CD14-positive monocyte (primary cell): Measurements from ENCODE around the gene BPIFB4. TPM values are rescaled to one million over a fixed set of nuclear protein-coding genes. Genes with fewer than 3 reads are reported as not detected.

Experiments used
- DNase-seq, 3 donors: peaks; one replicate each; pipeline ENCODE4 v3.0.0-alpha.2; 2011 to 2022
- H2AFZ ChIP-seq: 2 replicates; pipeline ENCODE4 v1.6.0; 2012; ENCODE audit warnings: mild to moderate bottlenecking, low read depth, low read length, inconsistent platforms; ENCODE audit not compliant: insufficient read depth, poor library complexity, severe bottlenecking
- H3K27ac ChIP-seq, 2 donors: 1 replicate in 1 of 2; 2 replicates in 1 of 2; pipeline ENCODE4 v1.5.1; 2012 to 2013; ENCODE audit warnings: low read length in 2 of 2, control low read depth in 1 of 2, inconsistent platforms in 1 of 2, low read depth in 1 of 2, mild to moderate bottlenecking in 1 of 2
- H3K27me3 ChIP-seq, 2 donors: one replicate each; pipeline versions ENCODE4 v1.6.0 to v1.6.1; 2011 to 2013; ENCODE audit warnings: low read length in 2 of 2; ENCODE audit not compliant: control insufficient read depth in 2 of 2, insufficient read depth in 2 of 2
- H3K36me3 ChIP-seq, 2 donors: replicated peaks in 1 of 2; 1 replicate in 1 of 2; 2 replicates in 1 of 2; pipeline versions ENCODE4 v1.5.1 to v1.6.1; 2012 to 2013; ENCODE audit warnings: low read length in 2 of 2, control low read depth in 1 of 2, inconsistent platforms in 1 of 2, mild to moderate bottlenecking in 1 of 2; ENCODE audit not compliant: insufficient read depth in 2 of 2, control insufficient read depth in 1 of 2
- H3K4me1 ChIP-seq, 2 donors: 1 replicate in 1 of 2; 2 replicates in 1 of 2; pipeline versions ENCODE4 v1.5.1 to v1.6.1; 2012 to 2013; ENCODE audit warnings: low read length in 2 of 2, control low read depth in 1 of 2, inconsistent platforms in 1 of 2, mild to moderate bottlenecking in 1 of 2, moderate library complexity in 1 of 2; ENCODE audit not compliant: insufficient read depth in 2 of 2, control insufficient read depth in 1 of 2
- H3K4me2 ChIP-seq: replicated peaks from 2 replicates; pipeline ENCODE3; 2012; ENCODE audit warnings: low read length, moderate library complexity, mild to moderate bottlenecking; ENCODE audit not compliant: poor library complexity, severe bottlenecking; ENCODE audit errors: extremely low read depth
- H3K4me3 ChIP-seq, 3 experiments: fragments of 200-600 bp in 1 of 3; sonication (generic) in 1 of 3; replicated peaks in 1 of 3; 1 replicate in 2 of 3; 2 replicates in 1 of 3; pipeline ENCODE4 v1.5.1; 2011 to 2013; ENCODE audit warnings: low read length in 3 of 3, mild to moderate bottlenecking in 3 of 3, control low read depth in 2 of 3, low read depth in 2 of 3, inconsistent platforms in 1 of 3, moderate library complexity in 1 of 3
- H3K79me2 ChIP-seq: 2 replicates; pipeline ENCODE4 v1.6.0; 2012; ENCODE audit warnings: mild to moderate bottlenecking, control low read depth, inconsistent platforms, low read length, moderate library complexity; ENCODE audit not compliant: insufficient read depth
- H3K9ac ChIP-seq: 2 replicates; pipeline ENCODE4 v1.6.0; 2017; ENCODE audit warnings: low read length, mild to moderate bottlenecking; ENCODE audit not compliant: insufficient read depth, poor library complexity, severe bottlenecking
- H3K9me3 ChIP-seq, 2 donors: replicated peaks in 1 of 2; 1 replicate in 1 of 2; 2 replicates in 1 of 2; pipeline versions ENCODE4 v1.5.1 to v1.6.1; 2012 to 2013; ENCODE audit warnings: low read length in 2 of 2, control low read depth in 1 of 2; ENCODE audit not compliant: control insufficient read depth in 1 of 2, insufficient read depth in 1 of 2
- H4K20me1 ChIP-seq: 2 replicates; pipeline ENCODE4 v1.6.0; 2012; ENCODE audit warnings: mild to moderate bottlenecking, low read length, control low read depth, moderate library complexity; ENCODE audit not compliant: insufficient read depth
- H3K27ac Mint-ChIP-seq, 7 donors: one replicate each; pipeline ENCODE4 v1.8.0; 2020; ENCODE audit warnings: mild to moderate bottlenecking in 7 of 7, mixed read lengths in 7 of 7, moderate library complexity in 6 of 7, inconsistent platforms in 2 of 7
- H3K27me3 Mint-ChIP-seq, 3 donors: one replicate each; pipeline ENCODE4 v1.8.0; 2021 to 2022; ENCODE audit warnings: low read depth in 3 of 3, mild to moderate bottlenecking in 3 of 3, mixed read lengths in 3 of 3, moderate library complexity in 3 of 3, inconsistent platforms in 1 of 3
- H3K36me3 Mint-ChIP-seq, 2 donors: one replicate each; pipeline ENCODE4 v1.8.0; 2020; ENCODE audit warnings: mixed read lengths in 2 of 2, inconsistent platforms in 1 of 2, mild to moderate bottlenecking in 1 of 2
- H3K4me1 Mint-ChIP-seq: one replicate; pipeline ENCODE4 v1.8.0; 2020; ENCODE audit warnings: mild to moderate bottlenecking, mixed read lengths
- H3K4me3 Mint-ChIP-seq, 2 donors: one replicate each; pipeline ENCODE4 v1.8.0; 2020; ENCODE audit warnings: mild to moderate bottlenecking in 2 of 2, mixed read lengths in 2 of 2, moderate library complexity in 1 of 2
- H3K9me3 Mint-ChIP-seq, 7 donors: one replicate each; pipeline ENCODE4 v1.8.0; 2020 to 2022; ENCODE audit warnings: mixed read lengths in 7 of 7, mild to moderate bottlenecking in 6 of 7, moderate library complexity in 6 of 7, inconsistent platforms in 2 of 7
- WGBS: methylation state at CpG from one replicate; pipeline ENCODE4 v1.1.5; 2013; ENCODE audit warnings: missing lambda C conversion rate; ENCODE audit not compliant: insufficient coverage; 5-methylcytosine and 5-hydroxymethylcytosine counted together
- intact Hi-C, 2 donors: fragments of 100-400 bp; cut with micrococcal nuclease; formaldehyde crosslinking; loops; one replicate each; pipeline versions ENCODE4 v1.15.0 to v1.15.1; 2023
- polyA plus RNA-seq, 3 donors: library from polyadenylated mRNA; depleted of rRNA in 1 of 3; unstranded in 2 of 3; stranded (reverse) in 1 of 3; fragments of 300-500 nt in 2 of 3; fragments of >200 nt in 1 of 3; fragmentation: Illumina TruSeq in 2 of 3; gene quantifications; 1 replicate in 2 of 3; 2 replicates in 1 of 3; pipeline ENCODE4 v1.2.3, GENCODE V29; 2012 to 2021
- TF ChIP-seq, protein P1 (sequence below): fragments of 200-600 bp; IDR thresholded peaks from one replicate; pipeline ENCODE4 v1.8.0; 2022; ENCODE audit warnings: antibody characterized with exemption, mild to moderate bottlenecking

BPIFB4 gene
- polyA plus RNA-seq, 3 donors: not detected

DNA sequence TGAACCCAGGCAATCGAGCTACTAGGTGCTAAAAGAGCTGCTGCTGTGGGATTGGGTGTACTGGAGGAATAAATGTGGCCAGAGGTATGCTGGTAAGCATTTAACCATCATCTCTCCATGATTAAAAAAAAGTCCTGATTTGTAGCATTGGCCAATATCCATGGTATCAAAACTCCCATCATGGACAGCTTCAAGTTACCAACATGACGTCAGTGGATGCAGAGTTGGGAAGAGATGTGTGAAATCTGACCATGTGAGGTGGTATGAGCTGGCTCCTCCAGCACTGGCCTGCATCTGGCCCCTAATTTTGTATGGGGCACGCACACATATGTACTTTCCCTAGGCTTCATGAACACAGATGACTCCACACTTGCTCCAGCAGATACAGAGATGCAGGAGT is 11.7 kb downstream of the BPIFB4 start:
- Histone ChIP-seq H3K27me3 (no peaks in the 10 kb centered on the region), H3K79me2 (no peaks in the 10 kb centered on the region), H4K20me1 (no peaks in the 10 kb centered on the region), H3K27ac (no peak overlapping the region), H3K4me2 (no peak overlapping the region), H3K9me3 (no peaks in the 10 kb centered on the region), H3K9ac (no peak overlapping the region), H3K36me3 (no peaks in the 10 kb centered on the region), H3K4me3 (no peak overlapping the region), H2AFZ (no peak overlapping the region), H3K4me1 (no peaks in the 10 kb centered on the region)
- Mint-ChIP-seq H3K36me3 (no peaks in the 10 kb centered on the region), H3K27ac (no peak overlapping the region), H3K4me3 (no peak overlapping the region), H3K9me3 (no peaks in the 10 kb centered on the region), H3K4me1 (no peaks in the 10 kb centered on the region), H3K27me3 (peaks cover 2 to 4% (median 3%) of the 10 kb centered on the region in 3 donors)
- intact Hi-C loops: no loop called here
- no CpG with 5 or more reads among the region's 3 CpGs for WGBS
- DNase-seq: no peak
- TF ChIP-seq, protein P1, sequence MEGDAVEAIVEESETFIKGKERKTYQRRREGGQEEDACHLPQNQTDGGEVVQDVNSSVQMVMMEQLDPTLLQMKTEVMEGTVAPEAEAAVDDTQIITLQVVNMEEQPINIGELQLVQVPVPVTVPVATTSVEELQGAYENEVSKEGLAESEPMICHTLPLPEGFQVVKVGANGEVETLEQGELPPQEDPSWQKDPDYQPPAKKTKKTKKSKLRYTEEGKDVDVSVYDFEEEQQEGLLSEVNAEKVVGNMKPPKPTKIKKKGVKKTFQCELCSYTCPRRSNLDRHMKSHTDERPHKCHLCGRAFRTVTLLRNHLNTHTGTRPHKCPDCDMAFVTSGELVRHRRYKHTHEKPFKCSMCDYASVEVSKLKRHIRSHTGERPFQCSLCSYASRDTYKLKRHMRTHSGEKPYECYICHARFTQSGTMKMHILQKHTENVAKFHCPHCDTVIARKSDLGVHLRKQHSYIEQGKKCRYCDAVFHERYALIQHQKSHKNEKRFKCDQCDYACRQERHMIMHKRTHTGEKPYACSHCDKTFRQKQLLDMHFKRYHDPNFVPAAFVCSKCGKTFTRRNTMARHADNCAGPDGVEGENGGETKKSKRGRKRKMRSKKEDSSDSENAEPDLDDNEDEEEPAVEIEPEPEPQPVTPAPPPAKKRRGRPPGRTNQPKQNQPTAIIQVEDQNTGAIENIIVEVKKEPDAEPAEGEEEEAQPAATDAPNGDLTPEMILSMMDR: no peak

- 100% methylated on average over 2 of the region's 3 CpGs for WGBS
- H3K4me1 Mint-ChIP-seq: no peaks in the 10 kb centered on the region
- no peak overlapping the region for H2AFZ ChIP-seq
- no peaks in the 10 kb centered on the region for H3K4me1 ChIP-seq
- H3K9me3 ChIP-seq: no peaks in the 10 kb centered on the region
- peak overlapping the region in 1 of 7 donors; percentile 58 for H3K27ac Mint-ChIP-seq
- no peaks in the 10 kb centered on the region for H3K27me3 ChIP-seq
- H3K27me3 Mint-ChIP-seq: peaks cover 2 to 4% (median 3%) of the 10 kb centered on the region in 3 donors
- no peaks in the 10 kb centered on the region for H3K79me2 ChIP-seq
- H3K36me3 Mint-ChIP-seq: no peaks in the 10 kb centered on the region
- no peak overlapping the region for H3K9ac ChIP-seq
- H4K20me1 ChIP-seq: no peaks in the 10 kb centered on the region
- H3K4me2 ChIP-seq: no peak overlapping the region
- H3K27ac ChIP-seq: no peak overlapping the region
- intact Hi-C loops: no loop called here
- TF ChIP-seq, protein P1: no peak
- no peak overlapping the region for H3K4me3 ChIP-seq
- no peak overlapping the region for H3K4me3 Mint-ChIP-seq
- H3K9me3 Mint-ChIP-seq: no peaks in the 10 kb centered on the region
- no peaks in the 10 kb centered on the region for H3K36me3 ChIP-seq
- DNase-seq: no peak
Observed at GRCh38 chr20:33091693-33092092, 12.2 kb downstream of the BPIFB4 start.
